GM12878 (cell line): ENCODE data around the gene STK4. TPM values are rescaled to one million over a fixed set of nuclear protein-coding genes. Genes with fewer than 3 reads are reported as not detected.

Experiments used
- ATAC-seq: fragments of 200-7000 bp; cut with Tn5 transposase; 3 replicates; pipeline ENCODE4 v1.9.1; 2020; ENCODE audit warnings: mild to moderate bottlenecking, moderate library complexity
- BruUV-seq: library from RNA; stranded (reverse); fragments of 400-500 nt; replicated peaks from 2 replicates; lab custom pipeline; 2021; lab: Mats Ljungman, UMichigan
- CTCF ChIA-PET: fragments of 300-600 bp; sonication (Branson Sonifier 250); formaldehyde crosslinking; extraction: SDS; loops from one replicate; lab custom pipeline; 2021; ENCODE audit warnings: inconsistent platforms; lab: Yijun Ruan, JAX
- POLR2A ChIA-PET: fragments of 350-600 bp; formaldehyde crosslinking; extraction: SDS; loops from one replicate; lab custom pipeline; 2021; ENCODE audit warnings: inconsistent platforms; lab: Charles Lee
- RAD21 ChIA-PET: fragments of 300-600 bp; sonication (Branson Sonifier 250); formaldehyde crosslinking; loops from one replicate; lab custom pipeline; 2023; ENCODE audit warnings: antibody characterized with exemption; ENCODE audit not compliant: unreplicated experiment; lab: Charles Lee
- SMC1A ChIA-PET: fragments of 300-600 bp; sonication (Branson Sonifier 250); formaldehyde crosslinking; loops from one replicate; lab custom pipeline; 2023; ENCODE audit not compliant: unreplicated experiment, uncharacterized antibody; lab: Charles Lee
- DNase-seq: peaks from one replicate; pipeline ENCODE4 v3.0.0-alpha.2; 2011; ENCODE audit warnings: low read depth, low spot score
- FAIRE-seq: peaks from 3 replicates; lab custom pipeline; 2011; peaks lifted over from hg19 to GRCh38; lab: Jason Lieb, UNC
- H2AFZ ChIP-seq: 2 replicates; pipeline ENCODE4 v1.6.0; 2011; ENCODE audit warnings: low read depth, low read length, control low read depth; ENCODE audit not compliant: control insufficient read depth
- H3K27ac ChIP-seq: 2 replicates; pipeline ENCODE4 v1.5.1; 2011; ENCODE audit warnings: control low read depth; ENCODE audit not compliant: control insufficient read depth, insufficient read depth
- H3K27me3 ChIP-seq, 2 experiments: replicated peaks in 1 of 2; 2 replicates each; pipeline versions ENCODE4 v1.6.0 to v1.6.1; 2011; ENCODE audit warnings: low read length in 1 of 2; ENCODE audit not compliant: control insufficient read depth in 2 of 2, insufficient read depth in 2 of 2
- H3K36me3 ChIP-seq, 2 experiments: 2 replicates each; pipeline ENCODE4 v1.5.1; 2011; ENCODE audit warnings: low read length in 1 of 2; ENCODE audit not compliant: control insufficient read depth in 2 of 2, insufficient read depth in 2 of 2
- H3K4me1 ChIP-seq: 2 replicates; pipeline ENCODE4 v1.6.1; 2011; ENCODE audit warnings: mild to moderate bottlenecking, low read length, moderate library complexity, mixed read lengths; ENCODE audit not compliant: control insufficient read depth, insufficient read depth
- H3K4me2 ChIP-seq: 2 replicates; pipeline ENCODE4 v1.6.0; 2011; ENCODE audit warnings: control low read depth; ENCODE audit not compliant: control insufficient read depth, insufficient read depth
- H3K4me3 ChIP-seq: fragments of 200-600 bp; sonication (generic); 2 replicates; pipeline ENCODE4 v1.5.1; 2016
- H3K79me2 ChIP-seq: 2 replicates; pipeline ENCODE4 v1.6.0; 2011; ENCODE audit warnings: low read length; ENCODE audit not compliant: control insufficient read depth, insufficient read depth
- H3K9ac ChIP-seq: 2 replicates; pipeline ENCODE4 v1.8.0; 2011; ENCODE audit warnings: low read length, control low read depth, mixed read lengths; ENCODE audit not compliant: control insufficient read depth, insufficient read depth
- H3K9me3 ChIP-seq: replicated peaks from 3 replicates; pipeline ENCODE4 v1.5.1; 2011; ENCODE audit warnings: mild to moderate bottlenecking, low read length; ENCODE audit not compliant: control insufficient read depth, insufficient read depth
- H4K20me1 ChIP-seq: 2 replicates; pipeline ENCODE4 v1.6.0; 2011; ENCODE audit not compliant: control insufficient read depth, insufficient read depth
- CHD4 ChIP-seq: fragments of 200-600 bp; sonication (generic); IDR thresholded peaks from 2 replicates; pipeline ENCODE4 v1.6.1; 2016; ENCODE audit warnings: mild to moderate bottlenecking
- E2F4 ChIP-seq: IDR thresholded peaks from 2 replicates; pipeline ENCODE4 v1.6.1; 2012; ENCODE audit warnings: low read depth, low read length, improper control_type of control experiment
- E4F1 ChIP-seq: fragments of 450-650 bp; IDR thresholded peaks from 2 replicates; pipeline ENCODE4 v1.6.1; 2018; ENCODE audit warnings: borderline replicate concordance, mild to moderate bottlenecking; ENCODE audit not compliant: partially characterized antibody
- ESRRA ChIP-seq: IDR thresholded peaks from 2 replicates; pipeline ENCODE4 v1.6.1; 2012; ENCODE audit warnings: mild to moderate bottlenecking, low read length, improper control_type of control experiment
- NFXL1 ChIP-seq: fragments of 450-650 bp; IDR thresholded peaks from 2 replicates; pipeline ENCODE4 v1.6.1; 2017; ENCODE audit warnings: antibody characterized with exemption, mild to moderate bottlenecking, borderline replicate concordance
- PML ChIP-seq: IDR thresholded peaks from 2 replicates; pipeline ENCODE4 v1.6.1; 2012; ENCODE audit warnings: low read length, inconsistent platforms
- POLR2AphosphoS5 ChIP-seq: IDR thresholded peaks from 2 replicates; pipeline ENCODE4 v1.6.1; 2011; ENCODE audit warnings: mild to moderate bottlenecking, low read length, inconsistent platforms
- PRDM15 ChIP-seq: fragments of 450-650 bp; formaldehyde crosslinking; IDR thresholded peaks from 2 replicates; pipeline ENCODE4 v1.4.0; 2020; ENCODE audit warnings: mild to moderate bottlenecking, moderate library complexity
- RAD21 ChIP-seq: IDR thresholded peaks from 2 replicates; pipeline ENCODE4 v1.6.1; 2011; ENCODE audit warnings: mild to moderate bottlenecking, low read depth, low read length, moderate library complexity; ENCODE audit not compliant: insufficient read depth
- SREBF1 ChIP-seq: IDR thresholded peaks from 2 replicates; pipeline ENCODE4 v1.6.1; 2012; ENCODE audit warnings: mild to moderate bottlenecking, low read length
- WGBS: methylation state at CpG from one replicate; pipeline ENCODE4 v1.1.6; 2016; ENCODE audit warnings: low lambda C conversion rate; ENCODE audit not compliant: insufficient replicate concordance, insufficient coverage; ENCODE audit errors: missing lambda C conversion rate; 5-methylcytosine and 5-hydroxymethylcytosine counted together
- in situ Hi-C: fragments of 300-500 bp; cut with MboI; formaldehyde crosslinking; loops from 9 replicates; pipeline ENCODE4 v1.14.3; 2018; ENCODE audit warnings: mixed read lengths
- intact Hi-C: fragments of 100-400 bp; cut with micrococcal nuclease; formaldehyde crosslinking; loops from one replicate; pipeline ENCODE4 v1.14.2; 2022; ENCODE audit not compliant: unreplicated experiment
- polyA plus RNA-seq, 11 experiments: library from polyadenylated mRNA; depleted of rRNA in 4 of 11; unstranded in 6 of 11; stranded (reverse) in 5 of 11; fragments of >200 nt; fragmentation: Nextera tagmentation in 4 of 11; fragmentation: Illumina TruSeq in 1 of 11; extraction: Ambion mirVana in 4 of 11; extraction: Trizol in 1 of 11; gene quantifications; 1 replicate in 1 of 11; 2 replicates in 10 of 11; pipeline versions ENCODE4 v1.2.1 to v1.2.3, GENCODE V29; 2011 to 2016; ENCODE audit warnings: inconsistent platforms in 2 of 11, missing spikeins in 2 of 11, low read depth in 1 of 11
- total RNA-seq, 4 experiments: library from RNA; depleted of rRNA in 3 of 4; stranded (reverse); fragments of >200 nt in 3 of 4; fragmentation: Illumina TruSeq in 1 of 4; extraction: Trizol in 1 of 4; gene quantifications; 2 replicates each; pipeline versions ENCODE4 v1.2.1 to v1.2.3, GENCODE V29; 2013 to 2021

Gene STK4
- total and polyA plus RNA-seq, 10 of the 15 experiments (the other 5 are each of a cell fraction or from before 2014, with no cell fraction given): 24.0 to 135 (median 89.7) TPM

GRCh38 chr20:45094864-45095574 is 128.7 kb downstream of the STK4 start:
- POLR2A ChIA-PET: no interaction called here
- SMC1A ChIA-PET: interaction anchor here (0.6 to 8.3 kb wide), 26 partner anchors 9 to 574 kb away, joined by 3 to 108 read pairs (median 4); partner anchors contain the start of genes PABPC1L and SERINC3
- Histone ChIP-seq H3K27me3 (peaks cover 0 to 7% of the 10 kb centered on the region in 2 experiments; a peak in 3 of 4 replicates), H3K4me3 (no peak overlapping the region), H3K79me2 (no peaks in the 10 kb centered on the region), H3K36me3 (no peaks in the 10 kb centered on the region; a peak in 1 of 4 replicates), H3K27ac (no peak overlapping the region), H4K20me1 (no peaks in the 10 kb centered on the region; the same call in 1 of the 2 replicates), H3K9me3 (no peaks in the 10 kb centered on the region; the same call in 2 of the 3 replicates), H3K4me1 (no peaks in the 10 kb centered on the region), H2AFZ (no peak overlapping the region), H3K9ac (no peak overlapping the region), H3K4me2 (no peak overlapping the region)
- BruUV-seq: no TSS peak
- in situ Hi-C loops: no loop called here
- FAIRE-seq (no peak), ATAC-seq (no peak; the same call in 2 of the 3 replicates), DNase-seq (no peak)
- intact Hi-C loops: loop anchor here (5.0 kb wide), 3 partner anchors 83 to 197 kb away; partner anchors contain the start of gene PABPC1L
- TF ChIP-seq E4F1 (no peak), SREBF1 (no peak), RAD21 (no peak), E2F4 (no peak), NFXL1 (no peak), POLR2AphosphoS5 (no peak), CHD4 (no peak), ESRRA (no peak), PML (no peak), PRDM15 (CRISPR knock-in tag) (no peak)
- 75% methylated on average over 11 of the region's 11 CpGs for WGBS
- CTCF ChIA-PET: interaction anchor here (0.7 to 6.3 kb wide), 44 partner anchors 8 to 411 kb away, joined by 3 to 162 read pairs (median 6); partner anchors contain the start of genes PABPC1L and WFDC5
- RAD21 ChIA-PET: interaction anchor here (0.6 to 7.0 kb wide), 15 partner anchors 12 to 199 kb away, joined by 3 to 85 read pairs (median 4); no protein-coding TSS in a partner anchor
